Subcutaneous adipose tissue (tissue), 4 donors: Measurements from ENCODE around the gene FAM53A. TPM values are rescaled to one million over a fixed set of nuclear protein-coding genes. Genes with fewer than 3 reads are reported as not detected.

Experiments used
- total RNA-seq, 4 donors: library from RNA; depleted of rRNA; stranded (reverse); fragments of >200 nt; gene quantifications; one replicate each; pipeline ENCODE4 v1.1.0, GENCODE V29; 2016
- TF ChIP-seq, protein P1 (sequence below): fragments of 450-650 bp; IDR thresholded peaks from one replicate; pipeline ENCODE4 v1.5.1; 2016; ENCODE audit warnings: low read depth, mild to moderate bottlenecking, control low read depth, antibody characterized with exemption, moderate library complexity

Gene FAM53A
- total RNA-seq, 4 donors from 2014 or later = 1.5 to 5.9 (median 3.8) TPM

DNA sequence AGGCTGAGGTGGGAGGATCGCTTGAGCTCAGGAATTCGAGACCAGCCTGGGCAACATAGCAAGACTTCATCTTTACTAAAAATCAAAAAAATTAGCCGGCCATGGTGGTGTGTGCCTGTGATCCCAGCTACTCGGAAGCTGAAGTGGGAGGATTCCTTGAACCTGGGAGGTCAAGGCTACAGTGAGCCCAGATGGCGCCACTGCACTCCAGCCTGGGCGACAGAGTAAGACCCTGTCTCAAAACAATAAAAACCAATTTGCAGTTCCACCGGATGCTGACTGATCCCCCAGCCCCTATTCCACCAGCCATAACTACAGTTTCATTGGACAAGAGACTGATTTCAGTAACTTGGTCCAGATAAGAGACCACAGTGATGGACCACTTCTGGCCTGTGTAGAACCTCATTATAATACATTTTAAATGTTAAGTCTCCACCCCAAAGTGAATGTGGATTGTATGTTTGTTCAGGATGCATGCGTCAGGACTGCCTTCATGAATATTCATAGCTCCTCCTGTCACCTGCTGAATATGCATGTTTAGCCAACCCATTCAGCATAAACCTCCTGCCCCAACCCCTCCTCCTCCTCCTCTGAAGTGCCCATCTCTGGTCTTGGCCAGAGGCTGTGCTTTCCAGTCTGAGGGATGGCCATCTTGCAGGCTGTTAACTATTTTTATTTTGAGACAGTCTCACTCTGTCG is 30.3 kb upstream of the FAM53A start:
- TF ChIP-seq, protein P1, sequence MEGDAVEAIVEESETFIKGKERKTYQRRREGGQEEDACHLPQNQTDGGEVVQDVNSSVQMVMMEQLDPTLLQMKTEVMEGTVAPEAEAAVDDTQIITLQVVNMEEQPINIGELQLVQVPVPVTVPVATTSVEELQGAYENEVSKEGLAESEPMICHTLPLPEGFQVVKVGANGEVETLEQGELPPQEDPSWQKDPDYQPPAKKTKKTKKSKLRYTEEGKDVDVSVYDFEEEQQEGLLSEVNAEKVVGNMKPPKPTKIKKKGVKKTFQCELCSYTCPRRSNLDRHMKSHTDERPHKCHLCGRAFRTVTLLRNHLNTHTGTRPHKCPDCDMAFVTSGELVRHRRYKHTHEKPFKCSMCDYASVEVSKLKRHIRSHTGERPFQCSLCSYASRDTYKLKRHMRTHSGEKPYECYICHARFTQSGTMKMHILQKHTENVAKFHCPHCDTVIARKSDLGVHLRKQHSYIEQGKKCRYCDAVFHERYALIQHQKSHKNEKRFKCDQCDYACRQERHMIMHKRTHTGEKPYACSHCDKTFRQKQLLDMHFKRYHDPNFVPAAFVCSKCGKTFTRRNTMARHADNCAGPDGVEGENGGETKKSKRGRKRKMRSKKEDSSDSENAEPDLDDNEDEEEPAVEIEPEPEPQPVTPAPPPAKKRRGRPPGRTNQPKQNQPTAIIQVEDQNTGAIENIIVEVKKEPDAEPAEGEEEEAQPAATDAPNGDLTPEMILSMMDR = no peak

- TF ChIP-seq, protein P1 = no peak
Measured at GRCh38 chr4:1713003-1713851, 29.1 kb upstream of the FAM53A start.

DNA sequence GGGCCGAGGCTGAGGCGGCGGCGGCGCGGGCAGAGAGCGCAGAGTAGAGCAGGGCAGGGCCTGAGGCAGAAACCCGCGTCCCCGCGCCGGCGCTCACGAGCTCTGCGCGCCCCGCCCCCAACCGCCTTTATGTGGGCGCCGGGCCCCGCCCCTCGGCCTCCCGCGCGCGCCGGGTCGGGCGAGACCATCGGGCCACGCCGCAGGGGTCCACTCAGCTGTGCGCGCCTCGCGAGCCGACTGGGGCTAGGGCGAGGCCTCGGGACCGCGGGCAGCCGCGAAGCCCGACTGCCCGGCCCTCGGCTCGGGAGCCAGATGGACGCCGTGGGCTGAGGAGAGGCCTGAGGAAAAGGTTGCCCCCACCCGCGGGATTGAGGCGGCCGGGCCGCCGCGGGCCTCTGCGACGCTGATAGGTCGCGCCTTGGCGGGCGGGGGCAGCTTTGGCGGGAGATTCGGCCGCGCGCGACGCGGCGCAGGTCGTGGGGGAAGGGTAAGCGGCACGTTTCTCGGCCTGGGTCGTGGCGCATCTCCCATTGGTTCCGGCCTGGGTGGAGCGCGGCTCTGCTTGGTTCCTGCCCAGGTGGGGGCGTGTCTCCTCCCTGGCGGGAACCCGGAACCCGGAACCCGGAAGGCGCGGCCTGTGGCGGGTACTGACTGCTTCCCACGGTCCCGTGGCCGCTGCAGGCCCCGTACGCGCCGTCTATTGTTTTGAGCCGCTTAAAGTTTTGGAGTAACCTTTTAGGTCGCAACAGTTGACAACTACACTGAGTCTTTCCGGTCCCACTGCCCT is 28.3 kb upstream of the FAM53A start, which contains the start of gene SLBP:
Gene SLBP (minus strand): TSS at position 104 of the 787 bp plus-strand sequence. CDS start 131 bp downstream, outside the sequence.
- TF ChIP-seq, protein P1 = no peak

GRCh38 chr4:1711571-1712215 is 27.6 kb upstream of the FAM53A start:
- TF ChIP-seq, protein P1 = no peak

DNA sequence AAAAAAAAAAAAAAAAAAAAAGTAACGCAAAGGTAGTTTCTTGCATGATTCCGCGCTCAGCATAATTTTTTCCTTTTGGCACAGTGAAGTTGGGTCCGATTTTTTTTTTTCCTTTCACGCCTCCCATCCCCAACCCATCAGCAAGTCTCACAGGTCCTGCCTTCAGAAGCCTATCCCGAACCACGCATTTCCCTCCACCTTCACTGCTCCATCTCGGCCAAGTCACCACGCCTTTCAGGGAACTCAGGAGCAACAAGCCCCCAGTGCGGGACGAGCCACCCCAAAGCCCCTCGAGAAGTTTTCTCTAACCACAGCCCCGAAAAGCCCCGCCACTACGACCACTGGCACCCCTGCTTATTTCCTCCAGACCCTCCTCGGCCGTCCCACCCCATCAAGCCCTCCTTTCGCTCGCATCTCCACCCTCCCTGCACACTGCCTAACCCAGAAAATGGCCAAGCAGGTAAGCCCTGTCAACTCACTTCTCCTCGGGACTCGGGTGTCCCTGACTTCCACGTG is 27.0 kb upstream of the FAM53A start:
- TF ChIP-seq, protein P1 = no peak

DNA sequence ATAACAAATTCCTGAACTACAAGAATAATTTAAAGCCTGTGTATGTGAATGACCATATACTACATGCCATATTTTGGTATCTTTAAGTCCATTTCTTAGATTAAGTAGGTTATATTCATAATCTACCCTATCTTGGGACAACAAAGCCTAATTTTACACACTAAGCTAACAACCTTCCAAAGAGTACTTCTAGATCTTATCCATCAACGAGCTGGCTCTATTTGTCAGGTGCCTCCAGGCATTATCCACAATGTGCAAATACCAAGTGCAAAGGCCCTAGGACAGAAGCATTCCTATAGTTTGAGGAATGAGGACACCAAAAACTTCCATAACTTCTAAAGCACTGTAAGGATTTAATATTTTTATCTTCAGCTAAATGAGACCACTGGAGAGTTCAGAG is 24.5 kb upstream of the FAM53A start:
- TF ChIP-seq, protein P1 = no peak
